Head of caudate nucleus (tissue), 42 donors: ENCODE measurements around the gene OR51L1.
"Not testable (repeated sequence)": the region's sequence is repeated elsewhere in the genome, so short reads cannot be mapped to it uniquely, and the experiment has no call there.

Experiments
- DNase-seq, 42 donors: peaks; one replicate each; pipeline versions ENCODE4 v3.0.0 to v3.0.0-alpha.2; 2020 to 2021; ENCODE audit warnings: mixed read lengths in 7 of 42
- intact Hi-C: fragments of 100-400 bp; cut with DNase I; formaldehyde crosslinking; loops from one replicate; pipeline ENCODE4 v1.15.0; 2022

The OR51L1 gene

DNA sequence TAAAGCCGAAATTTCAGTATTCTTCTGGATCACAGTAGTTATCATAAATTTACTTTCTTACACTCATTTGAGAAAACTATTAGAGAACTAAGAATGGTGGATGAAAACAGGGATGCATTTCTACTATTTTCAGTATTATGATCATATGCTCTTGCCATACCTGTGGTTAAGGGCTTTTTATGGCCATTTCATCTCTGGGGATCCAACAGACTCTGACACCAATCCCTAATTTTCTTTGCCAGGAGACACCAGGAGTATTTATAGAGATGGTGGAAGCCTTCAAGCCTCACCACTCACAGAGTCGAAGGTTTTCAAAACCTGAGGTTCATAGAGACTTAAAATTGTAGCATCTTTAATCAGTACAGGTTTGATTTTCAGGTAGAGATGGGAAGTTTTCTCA lies at the start of gene OR51L1:
OR51L1 (plus strand) TSS at position 301 of the 400 bp plus-strand sequence. CDS start 4,132 bp downstream, outside the sequence.
- intact Hi-C loops, result no loop called here
- no peak for DNase-seq

- DNase-seq, result no peak
- intact Hi-C loops, result no loop called here
Observed at GRCh38 chr11:4947505-4947904, 47.1 kb upstream of the OR51L1 start, which contains the start of gene OR51A4. TSS of gene OR51A4 (minus strand) at chr11:4947605. CDS start at chr11:4947100, 505 bp downstream.

- intact Hi-C loops, result not testable (repeated sequence)
Observed at GRCh38 chr11:4955613-4956012, 39.0 kb upstream of the OR51L1 start, which contains the start of gene OR51A2. TSS of gene OR51A2 (minus strand) at chr11:4955713. CDS start at chr11:4955713, 0 bp downstream.

GRCh38 chr11:4957396-4957795 lies 37.3 kb upstream of the OR51L1 start:
- no peak for DNase-seq
- intact Hi-C loops, result no loop called here

More at GRCh38 chr11:4955613-4956012, 39.0 kb upstream of the OR51L1 start, which contains the start of gene OR51A2:
- not testable (repeated sequence) for DNase-seq

DNA sequence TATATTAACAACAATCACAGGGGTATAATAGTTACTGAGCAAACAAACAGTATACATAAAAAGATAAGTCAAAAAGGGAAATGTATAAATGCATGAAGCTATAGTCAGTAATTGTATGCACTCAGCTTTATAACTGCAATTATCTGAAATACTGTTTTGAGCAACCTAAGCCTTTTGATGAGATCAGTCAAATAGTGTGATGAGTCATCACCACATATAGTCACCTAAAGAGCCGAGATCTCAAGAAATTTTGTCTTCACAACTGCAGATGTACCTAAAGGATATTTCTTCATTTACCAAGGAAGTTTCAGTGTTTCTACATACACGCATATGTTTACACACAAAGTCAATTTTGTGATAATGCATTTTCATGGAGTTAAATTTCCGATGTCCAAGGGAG lies 33.8 kb upstream of the OR51L1 start:
- intact Hi-C loops, result no loop called here
- no peak for DNase-seq

DNA sequence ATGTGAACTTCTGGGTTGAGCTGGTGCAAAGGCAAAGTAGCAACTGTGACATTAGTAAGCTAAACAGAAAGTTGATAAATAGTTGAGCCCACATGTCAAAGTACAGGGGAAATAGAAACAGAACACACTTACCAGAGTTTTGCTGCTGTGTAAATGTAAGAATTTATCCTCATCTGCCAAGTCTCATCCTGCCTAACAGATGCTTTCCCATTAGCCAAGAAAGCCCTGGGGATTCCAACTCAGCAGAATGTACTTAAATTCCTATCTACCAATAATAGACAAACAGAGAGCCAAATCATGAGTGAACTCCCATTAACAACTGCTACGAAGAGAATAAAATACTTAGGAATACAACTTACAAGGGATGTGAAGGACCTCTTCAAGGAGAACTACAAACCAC lies 31.8 kb upstream of the OR51L1 start:
- intact Hi-C loops, result no loop called here
- no peak for DNase-seq

DNA sequence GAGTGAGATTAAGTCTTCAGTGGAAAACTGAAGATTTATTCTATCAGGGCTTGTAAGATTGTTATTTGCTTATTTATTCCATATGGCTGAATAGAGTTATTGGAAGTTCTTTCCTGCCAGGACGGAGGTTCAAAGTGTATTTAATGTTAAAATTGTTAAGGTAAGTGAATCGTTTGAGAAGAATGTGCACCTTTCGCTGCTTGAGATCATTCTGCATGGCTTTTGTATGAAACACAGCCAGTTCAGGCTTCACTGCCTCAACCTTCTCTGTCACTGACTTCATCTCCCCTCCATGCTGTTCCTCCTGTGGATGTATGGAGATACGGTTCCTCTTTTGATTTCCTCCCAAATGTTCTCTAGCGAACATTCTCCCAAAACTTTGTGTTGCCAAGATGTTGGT lies 19.2 kb upstream of the OR51L1 start:
- intact Hi-C loops, result no loop called here
- no peak for DNase-seq

DNA sequence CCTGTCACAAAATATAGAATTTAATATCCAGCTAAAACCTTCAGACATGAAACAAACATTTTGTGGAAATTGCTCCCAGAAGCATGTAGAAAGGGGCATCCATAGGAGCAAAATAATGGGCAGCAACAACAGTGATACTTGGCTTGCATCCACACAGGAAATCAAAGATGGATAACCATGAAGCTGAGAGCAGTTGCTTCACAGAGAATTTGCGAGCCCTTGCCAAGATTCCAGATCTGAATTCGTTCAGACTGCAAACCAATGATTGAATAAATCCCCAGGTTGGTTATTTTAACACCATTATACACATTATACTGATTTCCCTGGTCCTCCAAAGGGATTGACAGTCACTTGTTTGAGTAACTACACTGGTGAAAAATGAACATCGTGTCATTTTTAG lies 15.6 kb upstream of the OR51L1 start:
- intact Hi-C loops, result no loop called here

DNA sequence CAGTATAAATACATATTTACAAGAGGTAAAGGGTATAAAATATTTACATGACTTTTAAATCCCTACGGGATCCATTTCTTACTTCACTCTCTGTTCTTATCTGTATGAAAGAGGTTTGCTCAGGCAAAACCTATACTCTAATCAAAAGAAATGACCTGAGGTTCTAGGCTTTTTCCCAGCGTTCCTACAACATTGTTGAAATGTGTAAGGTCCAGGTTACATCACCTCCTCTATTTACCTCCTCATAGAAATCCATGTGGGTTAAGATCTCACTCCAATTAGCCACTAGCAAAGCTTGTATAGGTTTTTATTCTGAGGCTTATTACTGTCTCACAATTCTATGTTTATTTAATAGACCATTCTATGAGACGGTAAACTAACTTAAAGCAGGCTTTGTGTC lies 12.0 kb upstream of the OR51L1 start:
- DNase-seq, result no peak
- intact Hi-C loops, result no loop called here

More for the DNA sequence above, 15.6 kb upstream of the OR51L1 start:
- DNase-seq, result no peak

- DNase-seq, result no peak
- intact Hi-C loops, result no loop called here
Observed at GRCh38 chr11:4983841-4984240, 10.8 kb upstream of the OR51L1 start.

- intact Hi-C loops, result no loop called here
- DNase-seq, result no peak
Observed at GRCh38 chr11:4991060-4991459, 3.6 kb upstream of the OR51L1 start.

- intact Hi-C loops, result loop anchor here (10.0 kb wide), 2 partner anchors 370 to 820 kb away; partner anchors contain the start of gene OR51D1
- peak; percentile 16 to 82 (median 60) for DNase-seq
Observed at GRCh38 chr11:5004424-5005274, 10.0 kb downstream of the OR51L1 start.

- intact Hi-C loops, result loop anchor here (10.0 kb wide), 2 partner anchors 373 to 823 kb away; partner anchors contain the start of gene OR51D1
- DNase-seq, result no peak
Observed at GRCh38 chr11:5007561-5007960, 12.9 kb downstream of the OR51L1 start.

DNA sequence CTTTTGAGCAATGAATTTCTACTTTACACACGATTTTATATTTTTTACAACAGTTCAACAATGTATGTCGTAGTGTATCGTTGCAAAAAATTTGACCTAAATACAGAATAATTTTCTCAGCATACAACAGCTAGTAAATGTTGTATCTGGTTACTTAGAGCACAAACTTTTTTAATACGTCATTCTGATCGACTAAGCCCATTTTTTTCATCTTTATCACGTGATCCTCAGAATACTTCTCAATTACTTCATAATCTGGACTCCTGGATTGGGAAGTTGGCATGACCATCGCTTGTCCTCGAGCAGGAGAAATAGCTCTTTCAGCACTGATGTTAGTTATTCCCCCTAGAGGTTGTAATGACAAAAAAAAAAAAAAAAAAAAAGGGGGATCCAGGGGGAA lies 16.6 kb downstream of the OR51L1 start:
- intact Hi-C loops, result no loop called here
- no peak for DNase-seq

GRCh38 chr11:5013012-5013411 lies 18.4 kb downstream of the OR51L1 start:
- DNase-seq, result no peak
- intact Hi-C loops, result no loop called here

GRCh38 chr11:5021996-5022395 lies 27.3 kb downstream of the OR51L1 start:
- intact Hi-C loops, result no loop called here
- DNase-seq, result no peak

- no peak for DNase-seq
Observed at GRCh38 chr11:5036669-5037068, 42.0 kb downstream of the OR51L1 start.

GRCh38 chr11:5037926-5038325 lies 43.3 kb downstream of the OR51L1 start:
- DNase-seq, result no peak
- intact Hi-C loops, result no loop called here

More at GRCh38 chr11:5036669-5037068, 42.0 kb downstream of the OR51L1 start:
- intact Hi-C loops, result no loop called here

DNA sequence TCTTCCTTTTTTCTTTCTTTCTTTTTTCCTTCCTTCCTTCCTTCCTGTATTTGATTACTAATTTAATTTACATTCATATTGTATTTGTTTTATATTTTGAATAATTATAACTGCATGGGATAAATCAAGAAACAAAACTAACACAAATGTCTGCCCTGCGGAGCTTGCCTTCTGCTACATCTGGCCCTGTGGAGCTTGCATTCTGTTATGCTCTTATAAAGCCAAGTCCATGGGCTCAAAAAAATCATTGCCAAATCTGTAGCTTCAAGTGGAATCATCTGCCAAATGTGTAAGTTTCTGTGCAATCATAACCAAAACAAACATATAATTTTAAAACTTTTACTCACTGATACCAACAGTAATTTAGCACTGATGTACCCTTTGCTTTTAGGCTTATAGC lies 43.7 kb downstream of the OR51L1 start:
- no peak for DNase-seq
- intact Hi-C loops, result no loop called here

DNA sequence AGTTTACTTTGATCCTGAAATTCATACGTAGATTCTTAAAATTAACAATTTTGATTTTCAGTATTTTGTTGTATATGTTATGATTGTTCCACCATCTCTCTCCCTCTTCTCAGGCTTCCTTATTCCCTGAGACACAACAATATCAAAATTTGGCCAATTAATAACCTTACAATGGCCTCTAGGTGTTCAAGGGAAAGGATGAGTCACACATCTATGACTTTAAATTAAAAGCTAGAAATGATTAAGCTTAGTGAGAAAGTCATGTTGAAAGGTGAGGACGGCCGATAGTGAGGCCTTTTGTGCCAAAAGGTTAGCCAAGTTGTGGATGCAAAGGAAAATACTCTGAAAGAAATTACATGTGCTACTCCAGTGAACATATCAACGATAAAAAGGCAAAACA lies 46.2 kb downstream of the OR51L1 start:
- intact Hi-C loops, result no loop called here
- DNase-seq, result no peak

DNA sequence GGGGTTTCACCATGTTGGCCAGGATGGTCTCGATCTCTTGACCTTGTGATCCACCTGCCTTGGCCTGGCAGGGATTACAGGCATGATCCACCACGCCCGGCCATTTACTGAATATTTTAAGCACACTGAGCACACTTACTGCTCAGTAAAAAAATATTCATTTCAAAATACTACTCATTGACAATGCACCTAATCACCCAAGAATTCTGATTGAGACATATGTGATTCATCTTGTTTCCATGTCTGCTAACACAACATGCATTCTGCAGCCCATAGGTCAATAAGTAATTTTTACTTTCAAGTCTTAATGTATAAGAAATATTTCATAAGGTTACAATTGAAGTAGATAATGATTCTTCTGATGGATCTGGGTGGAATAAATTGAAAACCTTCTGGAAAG lies 47.4 kb downstream of the OR51L1 start:
- intact Hi-C loops, result no loop called here
- no peak for DNase-seq
